ENCODE data around the gene OR1I1. TPM values are rescaled to one million over a fixed set of nuclear protein-coding genes. Genes with fewer than 3 reads are reported as not detected.

The OR1I1 gene
- total RNA-seq, 1 donor: not detected

GRCh38 chr19:15136234-15136954, 54.4 kb downstream of the OR1I1 start:
- DNase-seq (ENCODE audit: low read depth): peak; percentile 60

GRCh38 chr19:15137777-15138176, 55.8 kb downstream of the OR1I1 start:
- no peak for DNase-seq (ENCODE audit: low read depth)
- H3K4me3 ChIP-seq (ENCODE audit: low read depth, low read length): no peak overlapping the region
- no peak for TF ChIP-seq CTCF (IDR thresholded peaks at IDR 0.05; ENCODE audit: insufficient read depth, low read depth, low read length)

More at GRCh38 chr19:15136234-15136954, 54.4 kb downstream of the OR1I1 start:
- TF ChIP-seq CTCF (IDR thresholded peaks at IDR 0.05; ENCODE audit: insufficient read depth, low read depth, low read length): no peak
- H3K4me3 ChIP-seq (ENCODE audit: low read depth, low read length): no peak overlapping the region

GRCh38 chr19:15138427-15138826, 56.4 kb downstream of the OR1I1 start:
- no peak overlapping the region for H3K4me3 ChIP-seq (ENCODE audit: low read depth, low read length)
- DNase-seq (ENCODE audit: low read depth): peak; percentile 30
- no peak for TF ChIP-seq CTCF (IDR thresholded peaks at IDR 0.05; ENCODE audit: insufficient read depth, low read depth, low read length)

- DNase-seq (ENCODE audit: low read depth): no peak
- no peak overlapping the region for H3K4me3 ChIP-seq (ENCODE audit: low read depth, low read length)
- no peak for TF ChIP-seq CTCF (IDR thresholded peaks at IDR 0.05; ENCODE audit: insufficient read depth, low read depth, low read length)
Measured at GRCh38 chr19:15141143-15141542, 59.1 kb downstream of the OR1I1 start.

GRCh38 chr19:15142313-15142712, 60.3 kb downstream of the OR1I1 start:
- H3K4me3 ChIP-seq (ENCODE audit: low read depth, low read length): no peak overlapping the region
- no peak for DNase-seq (ENCODE audit: low read depth)
- TF ChIP-seq CTCF (IDR thresholded peaks at IDR 0.05; ENCODE audit: insufficient read depth, low read depth, low read length): no peak

Other genes with a start within 250 kb of the OR1I1 start
- not detected in 2 replicates for gene OR7A5, start 247.0 kb upstream of the OR1I1 start, total RNA-seq
- gene OR7C1, start 247.0 kb upstream of the OR1I1 start, total RNA-seq: under 0.01 TPM in 1 of 2 replicates, not detected in the other
- not detected in 2 replicates for gene OR7A10, start 233.3 kb upstream of the OR1I1 start, total RNA-seq
- not detected in 2 replicates for gene OR7A17, start 196.1 kb upstream of the OR1I1 start, total RNA-seq
- not detected in 2 replicates for gene OR7C2, start 140.7 kb upstream of the OR1I1 start, total RNA-seq
- not detected in 2 replicates for gene SLC1A6, start 102.3 kb upstream of the OR1I1 start, total RNA-seq
- gene CASP14, start 32.7 kb upstream of the OR1I1 start, total RNA-seq: not detected in 2 replicates
- gene SYDE1, start 25.2 kb downstream of the OR1I1 start, total RNA-seq: 51.0 and 61.2 TPM in 2 replicates
- 27.6 and 39.3 TPM in 2 replicates for gene NOTCH3, start 118.8 kb downstream of the OR1I1 start, total RNA-seq
- gene EPHX3, start 150.2 kb downstream of the OR1I1 start, total RNA-seq: under 0.01 TPM in 2 replicates